GM12864 (cell line): Measurements from ENCODE around the gene ARID3A.

Experiments used
- DNase-seq: peaks from one replicate; pipeline ENCODE4 v3.0.0-alpha.2; 2011; ENCODE audit warnings: low read depth
- H3K4me3 ChIP-seq: 2 replicates; pipeline ENCODE4 v1.5.1; 2011; ENCODE audit warnings: mild to moderate bottlenecking, low read depth, low read length, control low read depth
- TF ChIP-seq, protein P1 (sequence below): IDR thresholded peaks from 2 replicates; pipeline ENCODE4 v1.5.1; 2011; ENCODE audit warnings: low read depth, mild to moderate bottlenecking, moderate library complexity, low read length, control low read depth, inconsistent platforms; ENCODE audit errors: missing control alignments

The ARID3A gene

DNA sequence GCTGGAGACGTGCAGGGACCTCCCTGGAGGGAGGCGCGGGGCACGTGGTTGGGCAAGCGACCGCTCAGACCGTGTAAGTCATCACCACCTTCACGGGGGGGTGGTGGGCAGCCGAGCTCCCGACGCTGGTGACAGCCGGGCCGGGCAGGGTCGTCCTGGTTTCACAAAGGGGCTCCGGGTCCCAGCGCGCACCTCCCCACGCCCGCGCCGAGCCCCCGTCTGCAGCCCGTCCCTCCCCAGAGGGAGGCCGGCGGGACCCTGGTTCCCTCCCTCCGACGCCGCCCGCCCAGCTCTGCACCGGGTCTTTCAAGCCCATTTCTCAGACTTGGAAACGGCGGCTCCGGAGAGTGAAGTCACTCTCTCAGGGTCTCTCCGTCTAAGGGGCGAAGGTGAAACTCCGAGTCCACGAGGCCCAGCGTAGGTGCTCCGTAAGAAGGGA lies 729 bp upstream of the ARID3A start:
- peak overlapping the region; percentile 95 for H3K4me3 ChIP-seq
- TF ChIP-seq, protein P1, sequence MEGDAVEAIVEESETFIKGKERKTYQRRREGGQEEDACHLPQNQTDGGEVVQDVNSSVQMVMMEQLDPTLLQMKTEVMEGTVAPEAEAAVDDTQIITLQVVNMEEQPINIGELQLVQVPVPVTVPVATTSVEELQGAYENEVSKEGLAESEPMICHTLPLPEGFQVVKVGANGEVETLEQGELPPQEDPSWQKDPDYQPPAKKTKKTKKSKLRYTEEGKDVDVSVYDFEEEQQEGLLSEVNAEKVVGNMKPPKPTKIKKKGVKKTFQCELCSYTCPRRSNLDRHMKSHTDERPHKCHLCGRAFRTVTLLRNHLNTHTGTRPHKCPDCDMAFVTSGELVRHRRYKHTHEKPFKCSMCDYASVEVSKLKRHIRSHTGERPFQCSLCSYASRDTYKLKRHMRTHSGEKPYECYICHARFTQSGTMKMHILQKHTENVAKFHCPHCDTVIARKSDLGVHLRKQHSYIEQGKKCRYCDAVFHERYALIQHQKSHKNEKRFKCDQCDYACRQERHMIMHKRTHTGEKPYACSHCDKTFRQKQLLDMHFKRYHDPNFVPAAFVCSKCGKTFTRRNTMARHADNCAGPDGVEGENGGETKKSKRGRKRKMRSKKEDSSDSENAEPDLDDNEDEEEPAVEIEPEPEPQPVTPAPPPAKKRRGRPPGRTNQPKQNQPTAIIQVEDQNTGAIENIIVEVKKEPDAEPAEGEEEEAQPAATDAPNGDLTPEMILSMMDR: no peak
- peak; percentile 77 for DNase-seq

DNA sequence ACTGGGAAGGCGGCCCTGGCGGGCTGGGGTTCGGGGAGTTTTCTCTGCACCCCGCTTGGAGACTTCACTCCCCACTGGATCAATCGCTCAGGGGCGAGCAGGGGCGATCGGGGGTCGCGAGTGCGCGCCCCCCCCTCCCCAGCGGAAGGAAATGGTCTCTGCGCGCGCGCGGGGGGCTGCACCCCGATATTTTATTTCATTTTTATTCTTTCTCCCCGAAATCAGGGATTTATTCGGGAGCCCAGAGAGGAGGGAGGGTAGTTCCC lies 421 bp downstream of the ARID3A start:
- DNase-seq: no peak
- TF ChIP-seq, protein P1: no peak
- H3K4me3 ChIP-seq: peak overlapping the region; percentile 95

DNA sequence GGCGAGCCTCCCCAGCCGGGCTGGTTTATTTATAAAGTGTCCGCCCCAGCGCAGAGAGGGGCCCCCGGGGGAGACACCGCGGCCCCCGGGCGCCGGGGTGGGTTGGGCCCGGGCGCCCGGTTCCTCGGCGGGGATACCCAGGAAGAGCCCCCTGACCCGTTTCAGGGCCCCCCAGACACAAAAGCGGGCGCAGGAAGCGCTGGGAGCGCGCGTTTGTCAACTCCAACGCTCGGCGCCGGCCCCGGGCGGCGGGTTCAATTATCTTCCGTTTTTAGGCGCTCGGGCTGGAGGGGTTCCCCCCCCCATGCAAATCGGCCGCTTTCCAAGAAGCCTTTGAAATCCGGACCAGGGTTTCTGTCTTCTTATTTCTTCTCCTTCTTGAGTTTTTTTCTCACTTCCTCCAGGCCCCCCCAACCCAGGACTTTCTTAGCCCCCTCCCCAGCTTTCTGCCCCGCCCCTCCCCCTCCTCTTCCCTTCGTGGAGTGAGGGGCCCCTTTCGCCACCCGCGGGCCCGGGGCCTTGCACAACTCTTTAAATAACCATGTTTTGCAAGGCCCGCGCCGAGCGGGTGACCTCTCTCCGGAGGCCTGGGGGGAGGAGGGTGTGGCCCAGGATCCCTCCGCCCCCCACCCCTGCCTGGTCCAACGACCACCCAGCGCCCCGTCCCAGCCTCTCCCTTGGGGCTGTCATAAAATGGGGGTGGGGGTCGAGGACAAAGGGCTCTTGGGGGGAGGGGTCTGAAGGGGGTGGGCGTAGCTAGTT lies 935 bp downstream of the ARID3A start:
- H3K4me3 ChIP-seq: peak overlapping the region; percentile 95
- TF ChIP-seq, protein P1: no peak
- no peak for DNase-seq

DNA sequence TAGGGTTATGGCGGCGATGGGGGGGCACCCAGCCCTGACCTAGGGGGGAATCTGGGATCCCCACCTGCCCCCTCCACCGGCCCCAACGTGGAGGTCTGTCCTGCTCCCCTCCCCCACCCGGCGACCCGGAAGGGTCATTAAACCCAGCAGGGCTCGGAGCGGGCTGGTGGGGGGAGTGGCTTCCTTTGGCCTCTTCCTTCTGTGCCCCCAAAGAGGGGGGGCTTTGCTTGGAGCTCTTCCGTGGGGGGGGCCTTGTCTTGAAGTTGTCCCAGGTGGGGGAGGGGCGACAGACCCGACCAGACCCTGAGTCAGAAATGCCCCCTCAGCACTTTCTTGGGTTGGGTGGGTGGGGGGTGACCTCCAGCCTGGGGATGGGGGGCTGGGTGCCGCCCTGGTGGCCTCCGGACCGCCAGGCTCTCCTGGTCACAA lies 1.5 kb downstream of the ARID3A start:
- TF ChIP-seq, protein P1: no peak
- peak overlapping the region; percentile 95 for H3K4me3 ChIP-seq
- DNase-seq: no peak

DNA sequence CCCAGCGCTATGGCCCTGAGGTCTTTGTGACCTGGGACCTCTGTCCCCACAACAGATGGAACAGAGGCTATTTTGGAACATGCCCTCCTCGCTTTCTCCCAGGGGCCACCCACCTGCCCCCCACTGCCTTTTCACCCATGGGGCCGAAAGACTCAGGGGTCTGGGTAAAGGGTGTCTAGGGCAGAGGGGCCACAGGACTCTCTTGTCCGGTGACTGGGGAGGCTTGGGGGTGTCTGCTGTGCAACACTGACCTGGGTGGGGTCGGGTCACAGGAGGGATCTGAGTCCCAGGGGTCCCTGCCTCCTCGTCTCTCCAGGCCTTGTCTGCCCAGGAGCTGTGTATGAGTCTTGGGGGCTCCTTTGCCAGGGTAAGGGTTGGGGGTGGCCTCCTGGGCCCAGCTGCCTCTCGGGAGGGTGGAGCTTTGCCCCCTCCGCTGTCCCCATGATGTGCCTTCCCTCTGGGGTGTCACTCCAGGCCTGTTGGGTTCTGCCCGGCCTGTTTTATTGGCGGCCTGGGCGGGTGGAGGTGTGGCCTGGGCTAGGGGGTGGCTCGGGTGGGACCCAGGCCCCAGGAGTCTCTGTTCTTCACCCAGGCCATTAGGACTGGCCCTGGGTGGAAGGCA lies 2.1 kb downstream of the ARID3A start:
- TF ChIP-seq, protein P1: no peak
- peak overlapping the region; percentile 95 for H3K4me3 ChIP-seq
- no peak for DNase-seq

DNA sequence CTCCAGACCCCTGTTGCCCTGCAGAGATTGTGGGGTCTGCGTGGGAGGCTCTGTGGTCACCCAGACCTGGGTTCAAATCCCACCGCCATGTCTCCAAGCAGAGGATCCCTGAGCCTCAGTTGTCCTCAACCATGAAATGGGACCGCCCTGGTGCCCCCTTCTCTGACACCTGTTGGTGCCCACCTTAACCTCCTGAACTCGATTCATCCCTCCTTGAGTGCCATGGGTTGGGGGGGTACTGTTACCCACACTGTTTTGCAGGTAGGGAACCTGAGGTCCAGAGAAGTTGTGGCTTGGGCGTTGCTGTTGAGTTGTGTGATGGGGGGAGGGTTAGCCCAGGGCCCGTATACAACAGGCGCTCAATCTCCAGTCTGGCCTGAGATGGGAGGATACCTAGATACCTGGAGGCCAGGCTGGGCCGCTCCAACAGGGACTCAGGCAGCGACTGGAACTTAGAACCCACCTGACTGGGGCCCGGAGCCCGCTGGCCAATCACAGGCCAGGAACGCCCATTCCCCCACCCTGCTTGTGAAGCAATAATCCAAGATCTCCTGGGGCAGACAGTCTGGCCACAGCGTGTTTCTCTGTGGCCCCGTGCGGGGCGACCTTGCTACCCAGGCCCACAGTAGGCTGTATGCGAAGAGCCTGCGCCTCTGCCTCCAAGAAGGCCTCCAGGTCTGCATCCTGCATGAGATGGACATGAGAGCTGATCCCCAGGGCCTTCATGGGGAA lies 2.8 kb downstream of the ARID3A start:
- TF ChIP-seq, protein P1: no peak
- H3K4me3 ChIP-seq: no peak overlapping the region; the same call in 1 of the 2 replicates
- no peak for DNase-seq
